Stimulated activated CD4-positive, alpha-beta T cell treated with anti-CD3 and anti-CD28 coated beads, Interleukin-15, amount 100 ng/mL, for 48 hours (primary cell): Measurements from ENCODE around the gene MMP19.
"Not testable (repeated sequence)": the region's sequence is repeated elsewhere in the genome, so short reads cannot be mapped to it uniquely, and the experiment has no call there.

Source experiments
- DNase-seq, 2 donors: peaks; one replicate each; pipeline ENCODE4 v3.0.0-alpha.2; 2020; ENCODE audit warnings: low read depth in 2 of 2

Gene MMP19, protein sequence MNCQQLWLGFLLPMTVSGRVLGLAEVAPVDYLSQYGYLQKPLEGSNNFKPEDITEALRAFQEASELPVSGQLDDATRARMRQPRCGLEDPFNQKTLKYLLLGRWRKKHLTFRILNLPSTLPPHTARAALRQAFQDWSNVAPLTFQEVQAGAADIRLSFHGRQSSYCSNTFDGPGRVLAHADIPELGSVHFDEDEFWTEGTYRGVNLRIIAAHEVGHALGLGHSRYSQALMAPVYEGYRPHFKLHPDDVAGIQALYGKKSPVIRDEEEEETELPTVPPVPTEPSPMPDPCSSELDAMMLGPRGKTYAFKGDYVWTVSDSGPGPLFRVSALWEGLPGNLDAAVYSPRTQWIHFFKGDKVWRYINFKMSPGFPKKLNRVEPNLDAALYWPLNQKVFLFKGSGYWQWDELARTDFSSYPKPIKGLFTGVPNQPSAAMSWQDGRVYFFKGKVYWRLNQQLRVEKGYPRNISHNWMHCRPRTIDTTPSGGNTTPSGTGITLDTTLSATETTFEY

DNA sequence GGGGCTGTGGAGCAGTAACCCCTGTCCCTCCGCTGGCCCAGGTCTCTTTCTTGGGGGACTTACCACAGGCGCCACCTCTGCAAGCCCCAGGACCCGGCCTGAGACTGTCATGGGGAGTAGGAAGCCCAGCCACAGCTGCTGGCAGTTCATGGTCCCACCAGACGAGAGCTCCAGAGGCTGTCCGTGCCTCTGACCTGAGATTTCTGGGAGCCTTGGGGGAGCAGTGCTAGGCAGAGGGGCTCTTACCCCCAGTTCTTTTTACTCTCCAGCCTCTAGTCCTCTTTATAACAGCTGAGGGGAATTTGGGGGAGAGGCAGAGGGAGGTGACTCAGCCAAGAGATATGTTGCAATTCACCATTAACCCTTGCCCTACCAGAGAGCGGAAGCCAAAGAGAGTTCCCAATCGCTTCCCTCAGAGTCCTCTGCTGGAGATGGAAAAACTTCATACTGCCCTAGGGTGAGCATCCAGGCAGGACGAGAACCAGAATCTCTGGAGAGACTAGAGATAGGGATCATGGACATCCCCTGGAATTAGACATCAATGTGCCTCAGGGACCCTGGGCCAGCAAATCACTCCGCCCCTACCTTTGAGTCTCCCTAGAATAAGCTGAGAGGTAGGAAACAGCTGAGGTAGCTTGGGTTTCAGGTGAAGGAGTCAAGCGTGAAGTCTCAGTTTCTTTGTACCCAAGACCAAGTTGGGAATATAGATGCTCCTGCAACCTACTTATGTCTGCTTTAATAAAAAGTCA is at the start of gene MMP19:
TSS of gene MMP19 (minus strand) at position 256 of the 749 bp plus-strand sequence. CDS start at position 150, 106 bp downstream.
- no peak for DNase-seq

DNA sequence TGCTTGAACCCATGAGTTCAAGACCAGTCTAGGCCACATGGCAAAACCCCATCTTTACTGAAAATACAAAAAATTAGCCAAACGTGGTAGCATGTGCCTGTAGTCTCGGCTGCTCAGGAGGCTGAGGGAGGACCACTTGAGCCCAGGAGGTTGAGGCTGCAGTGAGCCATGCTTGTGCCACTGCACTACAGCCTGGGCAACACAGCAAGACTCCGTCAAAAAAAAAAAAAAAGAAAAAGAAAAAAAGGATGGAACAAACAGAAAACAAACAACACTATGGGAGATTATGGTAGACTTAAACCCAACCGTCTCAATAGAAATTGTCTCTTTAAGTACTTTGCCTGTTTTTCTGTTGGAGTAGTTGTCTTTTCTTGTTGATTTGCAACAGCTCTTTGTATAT is 48.6 kb upstream of the MMP19 start:
- DNase-seq: no peak

DNA sequence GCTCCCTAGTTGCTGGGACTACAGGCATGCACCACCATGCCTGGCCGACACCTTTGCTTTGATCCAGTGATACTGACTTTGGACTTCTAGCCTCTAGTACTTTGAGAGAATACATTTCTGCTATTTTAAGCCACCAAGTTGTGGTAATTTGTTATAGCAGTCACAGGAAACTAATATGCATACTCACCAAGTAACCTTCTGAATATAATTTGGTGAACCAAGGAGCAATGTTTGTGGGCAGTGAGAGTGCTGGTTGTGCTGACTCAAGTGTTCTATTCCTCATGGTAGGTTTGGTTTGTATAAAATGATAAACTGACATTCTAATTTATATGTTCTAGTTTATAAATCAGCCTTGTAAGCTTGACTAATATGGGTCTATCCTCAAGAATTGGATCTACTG is 42.4 kb upstream of the MMP19 start:
- no peak for DNase-seq

DNA sequence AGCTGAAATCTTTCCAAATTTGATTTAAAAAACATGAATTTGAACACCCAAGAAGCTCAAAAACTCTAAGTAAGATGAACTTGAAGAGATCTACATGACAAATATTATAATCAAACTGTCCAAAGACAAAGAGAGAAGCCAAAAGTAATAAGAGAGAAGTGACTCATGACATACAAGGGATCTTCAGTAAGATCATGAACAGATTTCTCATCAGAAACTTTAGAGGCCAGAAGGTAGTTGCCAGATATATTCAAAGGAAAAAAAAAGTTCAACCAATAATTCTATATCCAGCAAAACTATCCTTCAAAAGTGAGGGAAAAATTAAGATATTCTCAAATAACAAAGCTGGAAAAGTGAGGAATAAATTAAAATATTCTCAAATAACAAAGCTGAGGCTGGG is 35.1 kb upstream of the MMP19 start:
- DNase-seq: no peak

DNA sequence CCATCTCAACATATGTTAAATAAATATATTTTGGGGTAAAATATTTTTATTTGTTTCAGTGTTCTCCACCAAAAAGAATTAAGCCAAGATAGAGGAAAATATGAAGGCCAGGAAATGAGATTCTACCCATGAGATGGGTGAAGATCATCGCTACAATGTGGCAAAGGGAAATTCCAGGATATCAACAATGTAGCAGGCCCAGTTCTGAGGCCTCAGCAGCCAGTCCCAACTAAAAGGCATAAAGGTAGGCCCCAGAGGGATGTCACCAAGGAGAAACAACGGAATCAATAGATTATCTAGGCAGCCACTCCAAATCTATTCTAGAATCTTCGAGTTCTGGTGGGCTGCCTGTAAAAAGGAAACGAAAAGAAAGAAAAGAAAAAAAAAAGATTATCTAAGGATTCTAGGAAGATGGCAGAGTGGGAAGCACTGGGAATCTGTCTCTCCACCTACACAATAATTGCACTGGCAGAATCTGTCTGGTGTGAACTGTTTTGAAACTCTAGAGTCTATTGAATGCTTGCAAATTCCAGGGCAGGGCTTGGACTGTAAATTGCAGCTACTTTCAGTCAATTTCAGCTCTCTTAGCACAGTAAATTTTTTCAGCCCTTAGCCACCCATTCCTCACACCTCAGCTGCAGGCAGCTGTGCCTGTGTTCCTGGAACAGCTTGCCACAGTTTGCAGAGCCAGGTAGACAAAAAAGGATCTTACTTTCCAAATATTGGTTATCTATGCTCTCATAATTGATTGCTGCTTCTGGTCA is 33.1 kb upstream of the MMP19 start:
- no peak for DNase-seq

DNA sequence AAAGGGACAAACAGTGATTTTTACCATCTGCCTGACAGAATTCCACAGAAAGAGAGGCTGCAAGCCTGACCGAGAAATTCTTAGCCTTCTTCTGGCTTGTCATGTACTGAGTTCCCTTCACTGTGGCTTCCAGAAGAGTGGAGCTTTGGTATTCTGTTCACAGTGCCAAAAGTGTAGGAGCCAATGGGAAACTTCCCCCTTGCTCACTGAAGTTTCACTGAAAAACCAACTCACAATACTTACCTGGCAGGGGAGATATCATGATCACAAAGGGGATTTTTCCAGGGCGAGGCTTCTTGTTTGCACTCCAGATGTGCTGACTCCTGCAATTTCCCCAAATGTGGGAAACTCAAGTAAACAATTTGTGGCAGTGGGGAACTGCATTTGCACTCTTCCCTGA is 31.7 kb upstream of the MMP19 start:
- DNase-seq: no peak

DNA sequence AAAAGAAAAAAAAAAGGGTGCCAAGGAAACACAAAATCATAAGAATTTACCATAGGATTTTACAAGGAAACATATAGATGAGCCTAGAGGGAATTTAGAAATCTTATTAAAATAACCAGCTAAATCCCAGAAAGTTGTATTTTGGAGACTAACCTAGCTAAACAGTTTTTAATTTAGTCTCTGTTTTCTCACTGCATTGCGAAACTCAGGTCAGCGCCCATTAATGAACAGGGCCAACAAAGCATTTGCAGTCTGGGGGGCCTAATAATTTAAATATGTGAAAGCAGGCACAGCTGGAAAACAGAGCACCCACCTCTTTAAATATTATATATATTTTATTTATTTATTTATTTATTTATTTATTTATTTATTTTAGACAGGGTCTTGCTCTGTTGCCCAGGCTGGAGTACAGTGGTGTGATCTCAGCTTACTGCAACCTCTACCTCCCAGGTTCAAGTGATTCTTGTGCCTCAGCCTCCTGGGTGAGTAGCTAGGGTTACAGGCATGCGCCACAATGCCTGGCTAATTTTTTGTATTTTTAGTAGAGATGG is 23.8 kb upstream of the MMP19 start:
- DNase-seq: not testable (repeated sequence)

DNA sequence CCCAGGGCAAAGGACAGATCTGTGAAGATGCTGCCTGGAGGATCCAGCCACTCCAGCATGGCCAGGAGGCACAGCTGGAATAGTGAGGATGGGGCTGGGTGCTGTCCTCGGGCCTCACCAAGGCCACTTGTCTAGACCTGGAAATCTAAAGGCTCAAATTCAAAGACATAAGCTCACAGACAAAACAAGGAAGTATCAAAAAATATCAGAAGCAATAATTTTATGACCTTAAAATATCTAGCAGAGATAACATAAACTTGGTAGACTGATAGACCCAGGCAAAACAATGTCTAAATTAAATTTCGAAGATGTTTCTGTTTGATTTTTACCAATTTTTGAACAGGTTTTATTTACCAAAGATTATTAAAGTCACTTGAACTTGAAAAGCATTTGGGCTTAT is 22.6 kb upstream of the MMP19 start:
- DNase-seq: no peak

DNA sequence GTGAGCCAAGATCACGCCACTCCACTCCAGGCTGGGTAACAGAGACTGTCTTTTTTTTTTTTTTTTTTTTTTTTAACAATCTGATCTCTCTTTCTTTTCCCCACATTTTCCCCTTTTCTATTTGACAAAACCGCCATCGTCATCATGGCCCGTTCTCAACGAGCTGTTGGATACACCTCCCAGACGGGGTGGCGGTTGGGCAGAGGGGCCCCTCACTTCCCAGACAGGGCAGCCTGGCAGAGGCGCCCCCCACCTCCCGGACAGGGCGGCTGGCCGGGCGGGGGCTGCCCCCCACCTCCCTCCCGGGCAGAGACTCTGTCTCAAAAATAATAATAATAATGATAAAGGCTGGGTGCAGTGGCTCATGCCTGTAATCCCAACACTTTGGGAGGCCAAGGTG is 20.2 kb upstream of the MMP19 start:
- not testable (repeated sequence) for DNase-seq

DNA sequence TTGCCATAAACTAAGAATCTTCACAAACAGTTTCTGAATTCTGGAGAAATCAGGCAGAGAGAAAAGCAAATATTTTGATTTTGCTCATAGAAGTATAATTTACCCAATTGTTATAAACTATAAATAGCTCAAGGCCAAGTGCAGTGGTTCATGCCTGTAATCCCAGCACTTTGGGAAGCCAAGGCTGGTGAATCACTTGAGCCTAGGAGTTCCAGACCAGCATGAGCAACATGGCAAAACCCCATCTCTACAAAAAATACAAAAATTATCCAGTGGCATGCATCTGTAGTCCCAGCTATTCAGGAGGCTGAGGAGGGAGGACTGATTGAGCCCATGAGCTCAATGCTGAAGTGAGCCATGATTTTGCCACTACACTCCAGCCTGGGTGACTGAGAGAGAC is 19.6 kb upstream of the MMP19 start:
- DNase-seq: no peak

DNA sequence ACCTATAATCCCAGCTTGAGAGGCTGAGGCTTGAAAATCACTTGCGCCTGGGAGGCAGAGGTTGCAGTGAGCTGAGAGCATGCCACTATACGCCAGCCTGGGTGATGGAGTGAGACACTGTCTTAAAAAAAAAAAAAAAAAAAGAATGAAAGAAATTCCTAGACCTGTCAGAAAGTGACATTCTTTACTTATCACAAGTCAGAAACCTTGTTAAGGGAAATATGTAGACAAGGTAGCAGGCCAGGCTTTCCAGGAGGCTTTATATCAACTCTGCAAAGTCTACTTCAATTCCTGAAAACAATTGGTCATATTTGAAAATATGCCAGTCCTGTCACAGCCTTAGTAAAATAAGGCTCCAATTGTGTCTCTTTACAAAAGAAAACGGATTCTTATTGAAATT is 19.1 kb upstream of the MMP19 start:
- no peak for DNase-seq

DNA sequence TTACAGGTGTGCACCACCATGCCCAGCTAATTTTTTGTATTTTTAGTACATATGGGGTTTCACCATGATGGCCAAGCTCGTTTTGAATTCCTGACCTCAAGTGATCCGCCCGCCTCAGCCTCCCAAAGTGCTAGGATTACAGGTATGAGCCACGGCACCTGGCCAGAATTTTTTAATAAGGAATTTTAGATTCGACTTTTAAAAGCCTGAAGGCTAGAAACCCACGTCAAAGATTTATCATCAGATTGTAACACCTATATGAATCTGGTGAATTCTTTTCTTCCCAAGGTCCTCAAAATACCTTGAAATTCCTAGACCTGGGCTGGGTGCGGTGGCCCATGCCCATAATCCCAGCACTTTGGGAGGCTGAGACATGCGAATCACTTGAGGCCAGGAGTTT is 18.7 kb upstream of the MMP19 start:
- no peak for DNase-seq

DNA sequence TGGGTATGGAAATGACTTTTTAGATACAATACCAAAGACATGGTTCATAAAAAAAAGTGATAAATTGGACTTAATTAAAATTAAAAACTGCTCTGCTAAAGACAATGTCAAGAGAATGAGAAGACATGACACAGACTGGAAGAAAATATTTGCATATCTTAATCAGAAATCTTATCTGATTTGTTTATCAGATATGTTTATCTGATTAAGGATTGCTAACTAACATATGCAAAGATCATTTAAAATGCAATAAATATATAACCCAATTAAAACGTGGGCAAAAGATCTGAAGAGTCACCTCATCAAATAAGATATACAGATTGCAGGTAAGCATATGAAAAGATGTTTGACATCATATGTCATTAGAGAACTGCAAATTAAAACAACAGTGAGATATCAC is 10.0 kb upstream of the MMP19 start:
- no peak for DNase-seq

DNA sequence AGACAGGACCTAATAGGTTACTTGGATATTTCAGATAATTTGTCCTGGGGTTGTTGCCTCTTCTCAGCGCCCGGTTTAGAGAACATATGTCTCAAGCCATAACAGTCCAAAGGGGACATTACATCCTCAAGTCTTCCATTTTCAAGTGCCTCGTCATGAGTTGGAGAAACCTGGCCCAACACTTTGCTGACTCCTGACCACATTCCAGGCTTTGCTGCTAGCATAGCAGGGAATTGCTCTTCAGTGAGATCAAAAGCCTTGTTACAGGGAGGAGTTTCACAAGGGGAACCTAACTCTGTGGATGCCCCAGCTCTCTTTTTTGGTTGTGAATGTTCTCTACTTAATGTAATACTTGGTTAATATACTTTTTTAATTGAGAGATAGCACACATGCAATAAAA is 8.2 kb upstream of the MMP19 start:
- DNase-seq: no peak

DNA sequence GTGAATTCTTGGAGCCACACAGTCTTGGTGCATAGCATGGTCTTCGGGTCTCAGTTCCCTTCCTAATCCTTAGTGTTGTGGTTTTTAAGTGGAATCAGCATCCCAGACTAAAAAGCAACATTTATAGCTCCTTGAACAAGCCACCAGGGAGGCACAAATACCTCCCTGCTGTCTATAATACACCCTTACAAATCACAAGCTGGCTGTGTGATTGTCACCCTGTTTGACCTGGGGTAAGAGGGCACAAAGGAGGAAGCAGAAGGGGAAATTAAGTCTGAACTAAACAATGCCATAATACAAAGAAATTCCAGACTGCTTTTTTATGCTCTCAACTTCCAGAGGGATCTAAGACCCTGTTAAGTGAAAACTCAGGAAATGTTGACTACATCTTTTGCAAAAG is 7.7 kb upstream of the MMP19 start:
- DNase-seq: no peak

DNA sequence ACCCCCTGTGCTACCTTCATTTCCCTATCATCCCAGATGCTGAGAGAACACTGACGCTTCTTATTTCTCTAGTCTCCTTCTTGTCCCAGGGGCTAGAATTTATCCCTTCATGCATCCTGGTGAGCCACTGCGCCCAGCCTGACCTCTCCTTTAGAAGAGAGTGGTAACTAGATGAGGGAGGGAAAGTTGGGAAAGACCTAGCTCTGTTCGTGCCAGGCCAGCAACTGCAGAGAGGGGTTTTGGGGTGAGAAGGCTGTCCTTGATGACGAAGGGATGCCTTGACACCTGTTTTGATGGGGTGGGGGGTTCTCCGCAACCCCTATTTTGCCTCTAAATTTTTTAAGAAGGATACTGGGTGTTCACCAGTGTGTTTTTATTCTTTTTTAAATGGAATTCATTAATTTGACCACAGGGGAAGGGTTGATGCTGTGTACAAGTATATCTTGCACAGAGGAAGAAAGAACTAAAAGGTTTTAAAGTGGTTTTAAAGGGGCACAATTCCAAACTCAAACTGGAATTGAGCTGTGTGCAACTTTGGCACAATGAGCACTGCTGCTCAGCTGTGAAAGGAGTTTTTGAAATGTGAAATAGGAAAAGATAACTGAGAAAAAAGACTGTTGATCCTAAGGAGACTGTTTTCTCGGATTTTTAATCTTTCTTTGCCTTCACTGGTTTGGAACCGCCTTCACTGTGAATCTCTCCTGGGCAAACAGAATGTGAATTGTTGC is 7.0 kb upstream of the MMP19 start:
- DNase-seq: no peak

DNA sequence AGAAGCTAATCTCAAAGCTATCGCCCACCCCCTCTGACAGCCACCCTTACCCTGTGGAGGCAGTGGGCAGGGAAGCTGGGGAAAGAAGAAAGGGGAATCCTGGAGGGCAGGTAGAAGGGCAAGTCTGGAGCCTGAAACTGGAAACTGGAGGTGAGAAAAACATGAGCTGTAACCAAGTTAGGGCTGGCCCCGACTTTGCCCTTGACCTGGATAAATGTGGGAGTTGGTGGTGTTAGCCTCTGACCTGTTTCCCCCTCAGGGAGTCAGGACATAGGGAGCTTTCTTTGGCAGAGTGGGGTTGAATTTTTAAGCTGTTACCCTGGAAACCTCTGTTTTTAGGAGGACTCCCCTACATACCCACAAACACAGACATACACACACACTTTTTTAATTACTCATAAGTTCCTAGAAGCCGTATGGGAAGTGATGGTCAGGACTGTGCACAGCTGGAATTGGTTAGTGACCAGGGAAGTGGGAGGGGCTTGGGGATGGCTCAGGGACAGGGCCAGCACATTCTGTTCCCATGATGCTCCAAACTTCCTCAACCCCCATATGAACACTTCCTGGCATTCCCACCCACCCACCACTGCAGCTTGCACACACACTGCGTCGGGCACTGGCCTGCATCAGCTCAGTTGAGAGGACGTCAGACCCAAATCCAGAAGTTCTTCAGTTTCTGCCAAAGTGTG is 5.0 kb upstream of the MMP19 start:
- DNase-seq: no peak

DNA sequence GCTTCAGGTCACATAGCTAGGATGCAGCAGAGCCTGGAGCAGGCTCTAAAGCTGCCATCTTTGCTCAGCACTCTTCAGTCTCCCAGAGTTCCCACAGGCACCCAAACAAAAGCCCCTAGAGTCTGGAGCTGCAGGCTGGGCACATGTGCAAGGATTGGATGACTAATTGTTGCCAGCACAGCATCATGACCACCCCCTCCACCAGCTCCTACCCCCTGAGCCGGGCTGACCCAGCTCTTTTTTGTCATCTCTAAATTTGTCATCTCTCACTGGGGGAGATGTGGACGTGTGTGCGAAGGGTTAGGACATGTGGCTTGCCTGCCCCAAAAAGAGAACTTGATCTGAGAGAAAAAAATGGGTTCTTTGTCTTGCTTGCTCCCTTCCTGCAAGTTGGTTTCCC is 4.3 kb upstream of the MMP19 start:
- peak in 1 of 2 donors; percentile 26 for DNase-seq

DNA sequence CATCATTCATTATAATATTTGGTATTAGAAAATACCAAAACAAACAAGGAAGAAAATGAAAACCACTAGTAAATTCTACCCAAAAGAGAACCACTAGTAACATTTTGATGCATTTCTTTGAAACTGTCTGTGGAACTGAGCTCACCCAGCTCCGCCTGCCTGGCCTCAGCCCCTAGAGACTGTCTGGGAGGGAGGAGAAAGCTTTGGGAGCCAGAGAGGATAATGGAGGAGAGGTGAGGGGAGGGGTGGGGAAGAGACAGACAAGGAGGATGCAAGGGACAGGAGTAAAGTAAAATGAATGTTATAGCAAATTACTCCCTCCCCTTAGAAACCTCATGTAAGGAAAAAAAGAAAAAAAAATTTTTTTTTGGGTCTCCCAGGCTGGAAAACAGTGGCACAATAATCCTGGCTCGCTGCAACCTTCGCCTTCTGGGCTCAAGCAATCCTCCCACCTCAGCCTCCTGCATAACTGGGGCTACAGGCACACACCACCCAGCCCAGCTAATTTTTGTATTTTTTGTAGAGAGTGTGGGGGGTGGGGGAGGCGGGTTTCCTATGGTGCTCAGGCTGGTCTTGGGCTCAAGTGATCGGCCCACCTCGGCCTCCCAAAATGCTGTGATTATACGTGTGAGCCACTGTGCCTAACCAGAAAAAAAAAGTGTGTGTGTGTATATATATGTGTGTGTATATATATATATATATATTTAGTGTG is 3.2 kb upstream of the MMP19 start:
- DNase-seq: no peak

DNA sequence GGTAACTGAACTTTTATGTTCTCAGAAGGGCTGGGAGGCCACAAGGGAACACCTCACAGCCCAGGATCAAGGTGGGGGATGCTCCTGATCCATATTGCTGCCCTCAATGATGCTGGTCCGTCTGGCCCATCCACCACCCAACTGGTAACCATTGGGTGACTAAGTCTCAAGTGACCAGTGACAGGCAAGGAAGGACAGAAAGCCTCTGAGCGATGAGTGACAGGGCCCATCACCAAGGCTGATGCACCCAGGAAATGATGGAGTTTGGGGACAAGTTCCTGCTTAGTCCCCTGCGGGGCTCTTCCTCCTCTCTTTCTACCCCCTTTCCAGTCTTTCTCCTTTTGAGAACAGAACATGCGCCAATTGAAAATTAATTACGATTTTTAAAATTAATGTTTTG is 2.6 kb upstream of the MMP19 start:
- no peak for DNase-seq
